ENCODE data around the gene TUT4.

TUT4 gene

DNA sequence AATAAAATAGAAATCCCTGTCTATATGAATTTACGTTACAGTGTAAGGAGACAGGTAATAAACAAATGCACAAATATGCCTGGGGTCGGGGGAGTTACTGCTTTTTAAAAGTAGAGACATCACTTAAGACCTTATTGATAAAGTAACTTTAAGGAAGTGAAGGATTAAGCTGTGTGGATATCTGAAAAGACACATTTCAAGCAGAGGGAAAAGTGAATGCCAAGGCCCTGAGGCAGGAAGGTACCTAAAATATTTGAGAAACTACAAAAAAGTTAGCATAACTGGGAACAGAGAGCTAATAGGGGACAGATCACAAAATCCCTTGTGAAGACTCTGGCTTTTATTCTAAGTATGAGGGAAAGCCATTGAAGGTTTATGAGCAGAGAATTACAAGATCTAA, 41.5 kb downstream of the TUT4 start:
- DNase-seq (ENCODE audit: low spot score): no peak
- in situ Hi-C loops (cut with MboI; ENCODE audit: low sequenced_read_pairs, unreplicated experiment): no loop called here
- TF ChIP-seq, protein P1, sequence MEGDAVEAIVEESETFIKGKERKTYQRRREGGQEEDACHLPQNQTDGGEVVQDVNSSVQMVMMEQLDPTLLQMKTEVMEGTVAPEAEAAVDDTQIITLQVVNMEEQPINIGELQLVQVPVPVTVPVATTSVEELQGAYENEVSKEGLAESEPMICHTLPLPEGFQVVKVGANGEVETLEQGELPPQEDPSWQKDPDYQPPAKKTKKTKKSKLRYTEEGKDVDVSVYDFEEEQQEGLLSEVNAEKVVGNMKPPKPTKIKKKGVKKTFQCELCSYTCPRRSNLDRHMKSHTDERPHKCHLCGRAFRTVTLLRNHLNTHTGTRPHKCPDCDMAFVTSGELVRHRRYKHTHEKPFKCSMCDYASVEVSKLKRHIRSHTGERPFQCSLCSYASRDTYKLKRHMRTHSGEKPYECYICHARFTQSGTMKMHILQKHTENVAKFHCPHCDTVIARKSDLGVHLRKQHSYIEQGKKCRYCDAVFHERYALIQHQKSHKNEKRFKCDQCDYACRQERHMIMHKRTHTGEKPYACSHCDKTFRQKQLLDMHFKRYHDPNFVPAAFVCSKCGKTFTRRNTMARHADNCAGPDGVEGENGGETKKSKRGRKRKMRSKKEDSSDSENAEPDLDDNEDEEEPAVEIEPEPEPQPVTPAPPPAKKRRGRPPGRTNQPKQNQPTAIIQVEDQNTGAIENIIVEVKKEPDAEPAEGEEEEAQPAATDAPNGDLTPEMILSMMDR (IDR thresholded peaks at IDR 0.05; ENCODE audit: borderline replicate concordance, control extremely low read depth, extremely low read depth, insufficient read depth, missing control alignments): no peak

DNA sequence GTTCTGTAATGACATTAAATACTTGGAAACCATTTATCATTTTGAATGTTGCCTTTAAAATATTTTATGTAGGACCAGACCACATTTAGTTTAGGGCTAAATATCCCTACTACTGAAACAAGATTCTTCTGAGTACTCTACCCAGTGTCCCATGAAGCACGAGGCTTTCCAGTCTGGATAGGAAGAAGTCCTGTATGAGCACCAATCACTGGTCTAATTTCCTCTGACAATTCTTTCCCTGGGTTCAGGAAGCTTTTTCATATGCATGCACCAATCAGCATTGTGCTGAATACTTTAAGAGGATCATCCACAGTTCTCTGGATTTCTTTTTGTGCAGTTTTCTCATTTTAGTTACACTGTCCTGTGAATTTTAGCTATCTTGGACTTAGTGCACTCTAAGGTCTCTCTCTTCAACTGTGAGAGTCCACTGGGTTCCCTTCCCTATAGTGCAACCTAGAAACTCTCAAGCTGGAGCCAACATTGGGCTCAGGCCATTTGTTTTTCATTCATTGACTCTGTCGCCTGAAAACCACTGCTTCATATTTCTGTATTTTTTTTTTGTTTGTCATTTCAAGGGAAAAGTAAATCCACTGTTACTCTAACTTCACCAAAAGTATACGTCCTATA, 45.9 kb downstream of the TUT4 start:
- in situ Hi-C loops (cut with MboI; ENCODE audit: low sequenced_read_pairs, unreplicated experiment): no loop called here

DNA sequence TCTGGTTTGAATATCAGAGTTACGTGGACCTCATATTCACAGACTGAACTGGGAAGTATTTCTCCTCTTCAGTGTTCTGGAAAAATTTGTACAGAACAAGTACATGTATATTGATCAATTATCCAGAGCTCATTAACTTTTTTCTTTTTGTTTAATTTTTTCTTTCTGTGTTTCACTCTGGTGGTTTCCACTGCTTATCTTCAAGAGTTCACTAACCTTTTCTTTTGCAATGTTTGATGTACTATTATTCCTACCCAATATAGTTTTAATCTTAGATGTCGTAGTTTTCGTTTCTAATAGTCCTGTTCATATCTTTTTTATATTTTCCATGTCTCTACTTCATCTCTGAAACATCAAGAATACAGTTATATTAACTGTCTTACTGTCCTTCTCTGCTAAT, 46.5 kb downstream of the TUT4 start:
- in situ Hi-C loops (cut with MboI; ENCODE audit: low sequenced_read_pairs, unreplicated experiment): no loop called here
- TF ChIP-seq, protein P1 (IDR thresholded peaks at IDR 0.05; ENCODE audit: borderline replicate concordance, control extremely low read depth, extremely low read depth, insufficient read depth, missing control alignments): no peak

More for the DNA sequence above, 45.9 kb downstream of the TUT4 start:
- DNase-seq (ENCODE audit: low spot score): no peak
- TF ChIP-seq, protein P1 (IDR thresholded peaks at IDR 0.05; ENCODE audit: borderline replicate concordance, control extremely low read depth, extremely low read depth, insufficient read depth, missing control alignments): no peak

GRCh38 chr1:52504720-52505119, 48.2 kb downstream of the TUT4 start:
- TF ChIP-seq, protein P1 (IDR thresholded peaks at IDR 0.05; ENCODE audit: borderline replicate concordance, control extremely low read depth, extremely low read depth, insufficient read depth, missing control alignments): no peak
- no peak for DNase-seq (ENCODE audit: low spot score)
- in situ Hi-C loops (cut with MboI; ENCODE audit: low sequenced_read_pairs, unreplicated experiment): no loop called here

More for the DNA sequence above, 46.5 kb downstream of the TUT4 start:
- DNase-seq (ENCODE audit: low spot score): no peak

GRCh38 chr1:52503706-52504105, 49.2 kb downstream of the TUT4 start:
- no peak for DNase-seq (ENCODE audit: low spot score)
- in situ Hi-C loops (cut with MboI; ENCODE audit: low sequenced_read_pairs, unreplicated experiment): no loop called here
- TF ChIP-seq, protein P1 (IDR thresholded peaks at IDR 0.05; ENCODE audit: borderline replicate concordance, control extremely low read depth, extremely low read depth, insufficient read depth, missing control alignments): no peak

DNA sequence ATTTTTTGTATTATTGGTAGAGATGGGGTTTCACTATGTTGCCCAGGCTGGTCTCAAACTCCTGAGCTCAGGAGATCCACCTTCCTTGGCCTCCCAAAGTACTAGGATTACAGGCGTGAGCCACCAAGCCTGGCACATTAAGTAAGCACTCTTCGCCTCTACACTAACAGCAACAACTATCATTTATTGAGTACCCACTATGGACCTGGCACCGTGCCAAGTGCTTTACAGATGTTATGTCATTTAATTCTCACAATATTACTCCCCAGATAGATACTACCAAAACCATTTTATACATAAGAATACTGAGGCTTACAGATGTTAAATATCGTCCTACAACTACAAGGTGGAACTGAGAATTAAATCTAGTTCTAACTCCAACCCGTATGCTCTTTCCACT, 50.1 kb downstream of the TUT4 start:
- TF ChIP-seq, protein P1 (IDR thresholded peaks at IDR 0.05; ENCODE audit: borderline replicate concordance, control extremely low read depth, extremely low read depth, insufficient read depth, missing control alignments): no peak
- in situ Hi-C loops (cut with MboI; ENCODE audit: low sequenced_read_pairs, unreplicated experiment): no loop called here
- DNase-seq (ENCODE audit: low spot score): no peak

All from GM13976 (cell line).